ENCODE results near the gene RAB33B.
"Not testable (repeated sequence)": the region's sequence is repeated elsewhere in the genome, so short reads cannot be mapped to it uniquely, and the experiment has no call there.

The RAB33B gene

DNA sequence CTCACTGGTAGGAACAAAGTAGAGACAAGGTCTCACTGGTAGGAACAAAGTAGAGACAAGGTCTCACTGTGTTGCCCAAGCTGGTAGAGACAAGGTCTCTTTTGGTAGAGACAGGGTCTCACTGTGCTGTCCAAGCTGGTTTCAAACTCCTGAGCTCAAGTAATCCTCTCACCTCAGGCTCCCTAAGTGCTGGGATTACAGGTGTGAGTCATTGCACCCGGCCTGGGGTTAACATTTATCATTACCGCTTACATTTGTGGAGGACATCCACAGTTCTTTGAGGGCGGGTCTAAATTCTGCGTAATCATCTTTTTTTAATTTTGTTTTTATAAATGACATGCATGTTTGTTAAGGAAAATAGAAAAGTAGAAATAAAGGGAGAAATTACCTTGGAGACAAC is 12.0 kb downstream of the RAB33B start:
- DNase-seq = no peak

DNA sequence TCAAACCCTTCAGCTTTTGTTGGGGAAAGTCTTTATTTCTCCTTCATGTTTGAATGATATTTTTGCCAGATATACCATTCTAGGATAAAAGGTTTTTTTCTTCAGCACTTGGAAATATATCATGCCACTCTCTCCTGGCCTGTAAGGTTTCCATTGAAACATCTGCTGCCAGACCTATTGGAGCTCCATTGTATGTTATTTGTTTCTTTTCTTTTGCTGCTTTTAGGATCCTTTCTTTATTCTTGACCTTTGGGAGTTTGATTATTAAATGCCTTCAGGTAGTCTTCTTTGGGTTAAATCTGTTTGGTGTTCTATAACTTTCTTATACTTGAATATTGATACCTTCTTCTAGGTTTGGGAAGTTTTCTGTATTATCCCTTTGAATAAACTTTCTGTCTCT is 14.8 kb downstream of the RAB33B start:
- not testable (repeated sequence) for DNase-seq

DNA sequence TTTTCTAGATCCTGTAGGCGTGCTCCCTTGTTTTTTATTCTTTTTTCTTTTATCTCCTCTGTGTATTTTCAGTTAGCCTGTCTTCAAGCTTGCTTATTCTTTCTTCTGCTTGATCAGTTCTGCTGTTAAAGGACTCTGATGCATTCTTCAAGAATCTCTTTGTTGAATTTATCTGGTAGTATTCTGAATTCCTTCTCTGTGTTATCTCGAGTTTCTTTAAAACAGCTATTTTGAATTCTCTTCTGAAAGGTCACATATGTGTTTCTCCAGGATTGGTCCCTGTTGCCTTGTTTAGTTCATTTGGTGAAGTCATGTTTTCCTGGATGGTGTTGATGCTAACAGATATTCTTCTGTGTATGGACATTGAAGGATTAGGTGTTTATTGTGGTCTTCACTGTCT is 15.3 kb downstream of the RAB33B start:
- DNase-seq = no peak

DNA sequence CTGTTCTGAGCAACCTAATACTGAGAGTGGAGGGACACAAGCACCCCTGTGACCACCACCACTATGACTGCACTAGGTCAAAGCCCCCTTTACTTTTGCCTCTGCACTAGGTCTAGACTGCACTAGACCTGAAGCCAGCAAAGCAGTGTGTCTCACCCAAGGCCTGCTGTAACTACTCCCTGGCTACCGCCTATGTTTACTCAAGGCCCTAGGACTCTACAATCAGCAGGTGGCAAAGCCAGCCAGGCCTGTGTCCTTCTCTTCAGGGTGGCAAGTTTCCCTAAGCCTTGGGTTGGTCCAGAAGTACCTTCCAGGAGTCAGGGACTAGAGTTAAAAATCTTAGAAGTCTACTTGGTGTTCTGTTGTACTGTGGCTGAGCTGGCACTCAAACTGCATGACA is 15.9 kb downstream of the RAB33B start:
- DNase-seq = no peak

DNA sequence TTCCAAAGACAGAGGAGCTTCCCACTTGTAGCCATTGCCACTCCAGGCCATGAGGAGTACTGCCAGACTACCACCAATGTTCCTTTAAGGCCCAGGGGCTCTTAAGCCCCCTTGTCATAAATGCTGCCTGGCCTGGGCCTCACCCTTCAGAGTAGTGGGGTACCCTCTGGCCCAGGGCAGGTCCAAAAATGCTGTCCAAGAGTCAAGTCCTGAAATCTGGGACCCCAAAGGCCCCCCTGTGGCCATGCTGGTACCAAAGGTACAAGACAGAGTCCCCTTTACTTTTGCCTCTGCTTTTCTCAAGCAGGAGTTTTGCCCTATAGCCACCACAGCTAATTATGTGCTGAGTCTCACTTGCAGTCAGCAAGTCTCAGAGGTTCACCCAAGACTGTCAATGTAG is 16.4 kb downstream of the RAB33B start:
- no peak for DNase-seq

DNA sequence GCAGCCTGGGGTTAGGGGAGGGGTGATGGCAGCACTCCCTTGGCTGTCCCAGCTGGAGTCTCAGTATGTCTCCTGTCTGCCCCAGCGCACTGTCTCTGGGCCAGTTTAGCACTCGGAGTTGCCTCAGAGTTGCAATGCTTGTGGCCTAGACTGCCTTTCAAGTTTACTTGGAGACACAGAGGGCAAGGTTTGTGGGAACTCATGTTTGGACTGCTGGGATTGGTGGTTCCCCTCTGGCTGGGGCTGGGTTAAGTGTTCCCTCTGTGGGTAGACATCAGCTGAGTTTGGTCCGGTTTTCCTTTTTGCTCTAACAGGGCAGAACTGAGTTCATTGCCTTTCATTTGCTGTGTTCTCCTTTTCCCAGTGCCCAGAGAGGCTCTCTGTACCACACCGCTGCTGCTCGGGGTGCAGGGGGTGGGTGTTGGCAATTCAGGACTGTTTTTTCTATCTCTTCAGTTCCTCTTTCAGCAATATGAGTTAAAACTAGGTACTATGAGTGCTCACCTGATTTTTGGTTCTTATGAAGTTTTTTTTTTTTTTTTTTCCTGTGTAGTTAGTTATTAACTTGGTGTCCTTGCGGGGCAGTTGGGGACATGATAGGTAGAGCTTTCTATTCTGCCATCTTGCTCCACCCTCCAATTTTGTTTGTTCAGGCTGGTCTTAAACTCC is 17.2 kb downstream of the RAB33B start:
- DNase-seq = no peak

DNA sequence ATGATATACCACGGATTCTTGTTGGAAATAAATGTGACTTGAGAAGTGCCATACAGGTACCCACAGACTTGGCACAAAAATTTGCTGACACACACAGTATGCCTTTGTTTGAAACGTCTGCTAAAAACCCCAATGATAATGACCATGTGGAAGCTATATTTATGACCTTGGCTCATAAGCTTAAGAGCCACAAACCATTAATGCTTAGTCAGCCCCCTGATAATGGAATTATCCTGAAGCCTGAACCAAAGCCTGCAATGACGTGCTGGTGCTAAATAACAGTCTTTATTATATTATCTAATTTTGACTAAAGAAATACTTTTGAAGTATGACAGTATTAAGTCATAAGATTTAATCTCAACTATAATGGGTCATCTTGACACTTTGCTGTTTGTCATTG is 18.9 kb downstream of the RAB33B start:
- no peak for DNase-seq

DNA sequence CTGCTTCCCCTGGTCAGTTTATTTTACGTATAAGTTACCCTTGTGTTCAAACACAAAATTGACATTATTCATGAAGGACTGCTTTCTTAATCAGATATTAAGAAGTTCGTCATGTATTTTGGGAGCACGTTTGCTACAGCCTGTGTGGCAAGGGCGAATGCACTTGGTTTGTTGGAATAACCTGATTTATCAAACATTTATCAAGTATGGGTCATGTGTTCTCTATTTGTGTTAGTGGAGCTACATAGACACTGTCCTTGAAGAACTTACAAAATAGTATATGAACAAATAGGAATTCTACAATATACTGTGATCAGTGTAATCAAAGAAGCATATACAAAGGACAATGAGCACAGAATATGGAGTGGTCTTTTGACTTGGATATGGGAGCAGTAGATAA is 22.4 kb downstream of the RAB33B start:
- no peak for DNase-seq

DNA sequence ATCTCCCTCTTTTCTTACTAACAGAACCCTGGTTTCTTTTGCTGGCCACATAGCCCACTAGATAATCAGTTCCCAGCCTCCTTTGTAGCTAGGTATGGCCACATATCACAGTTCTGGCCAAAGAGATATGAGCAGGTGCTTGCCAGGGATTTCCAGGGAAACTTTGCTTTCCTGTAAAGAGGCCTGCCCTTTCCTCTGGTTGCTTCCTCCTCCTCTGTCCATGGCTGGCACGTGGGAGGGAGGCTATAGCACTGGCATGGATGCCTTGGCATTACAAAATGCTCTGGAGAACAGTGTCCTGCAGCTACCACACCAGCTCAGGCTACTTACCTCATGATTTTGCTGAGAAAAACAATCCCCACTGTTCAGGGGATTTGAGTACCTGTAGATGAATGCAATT is 27.5 kb downstream of the RAB33B start:
- no peak for DNase-seq

DNA sequence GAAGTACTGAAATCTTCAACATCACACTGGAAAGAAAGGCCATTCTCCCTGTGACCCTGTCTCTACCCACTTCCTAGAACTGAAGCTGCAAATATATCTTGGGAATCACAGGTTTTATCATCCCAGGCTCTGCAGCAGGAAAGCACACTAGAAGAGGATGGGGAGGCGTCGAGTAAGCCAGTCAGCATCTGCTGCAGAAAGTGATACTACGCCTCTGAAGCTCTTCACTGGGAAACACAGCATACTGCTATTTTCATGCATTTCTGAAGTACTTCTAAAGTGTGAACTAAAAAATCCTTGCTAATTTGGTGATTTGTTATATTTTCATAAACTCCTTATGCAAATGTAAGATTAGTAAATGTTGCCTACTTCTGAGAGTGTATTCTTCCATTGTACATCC is 29.1 kb downstream of the RAB33B start:
- DNase-seq = no peak

DNA sequence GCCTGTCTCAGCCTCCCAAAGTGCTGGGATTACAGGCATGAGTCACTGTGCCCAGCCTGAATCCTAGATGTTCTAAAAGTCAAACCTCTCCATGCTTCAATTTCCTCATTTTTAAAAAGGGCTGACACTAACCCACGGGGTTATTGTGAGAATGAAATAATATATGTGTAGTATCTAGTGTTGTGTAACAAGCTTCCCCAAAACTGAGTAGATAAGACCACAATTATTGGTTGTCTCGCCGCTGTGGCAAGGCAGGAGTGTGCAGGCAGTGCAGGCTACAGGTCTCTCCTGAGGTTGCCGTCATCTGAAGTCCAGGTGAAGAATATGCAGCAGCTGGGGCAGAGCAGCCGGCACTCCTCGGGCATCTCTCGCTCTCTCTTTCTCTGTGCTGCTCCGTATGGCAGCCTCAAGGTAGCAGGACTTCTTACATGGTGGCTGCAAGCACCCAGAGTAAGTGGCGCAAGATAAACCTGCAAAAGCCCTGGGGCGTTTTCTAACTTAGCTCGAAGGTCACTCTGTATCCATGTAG is 30.9 kb downstream of the RAB33B start:
- no peak for DNase-seq

DNA sequence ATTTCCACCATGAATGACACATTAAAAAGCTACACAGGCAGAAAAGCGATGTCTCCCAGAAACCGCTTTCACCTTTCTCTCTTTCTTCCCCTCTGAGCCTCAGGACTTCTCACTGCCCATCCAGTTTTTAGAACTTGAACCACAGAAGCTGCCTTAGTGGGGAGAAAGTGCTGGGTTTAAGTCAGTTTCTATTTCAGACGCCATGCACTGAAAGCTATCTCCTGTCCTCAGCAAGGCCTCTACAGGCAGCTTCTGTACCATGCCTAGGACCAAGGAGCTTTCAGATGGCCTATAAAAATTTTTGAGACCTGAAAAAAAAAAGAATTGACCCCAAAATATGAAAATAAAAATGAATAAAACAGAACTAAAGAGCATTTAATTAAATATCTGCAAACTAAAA is 34.5 kb downstream of the RAB33B start:
- DNase-seq = no peak

DNA sequence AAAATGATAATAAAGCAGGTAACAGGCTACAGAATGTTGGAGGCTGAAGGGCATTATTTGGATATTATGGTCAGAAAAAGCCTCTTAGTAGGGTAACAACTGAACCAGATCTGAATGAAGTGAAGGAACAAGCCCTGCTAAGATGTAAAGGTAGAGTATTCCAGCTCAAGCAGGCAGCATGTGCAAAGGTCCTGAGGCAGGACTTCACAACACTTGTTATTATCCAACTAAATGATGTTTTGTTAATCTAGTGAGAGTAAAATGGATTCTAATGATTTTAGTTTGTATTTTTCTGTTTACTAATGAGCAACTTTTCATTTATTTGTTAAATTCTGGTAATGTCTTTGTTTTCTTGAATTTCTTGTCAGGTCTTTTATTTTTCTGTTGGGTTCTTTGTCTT is 35.7 kb downstream of the RAB33B start:
- no peak for DNase-seq

DNA sequence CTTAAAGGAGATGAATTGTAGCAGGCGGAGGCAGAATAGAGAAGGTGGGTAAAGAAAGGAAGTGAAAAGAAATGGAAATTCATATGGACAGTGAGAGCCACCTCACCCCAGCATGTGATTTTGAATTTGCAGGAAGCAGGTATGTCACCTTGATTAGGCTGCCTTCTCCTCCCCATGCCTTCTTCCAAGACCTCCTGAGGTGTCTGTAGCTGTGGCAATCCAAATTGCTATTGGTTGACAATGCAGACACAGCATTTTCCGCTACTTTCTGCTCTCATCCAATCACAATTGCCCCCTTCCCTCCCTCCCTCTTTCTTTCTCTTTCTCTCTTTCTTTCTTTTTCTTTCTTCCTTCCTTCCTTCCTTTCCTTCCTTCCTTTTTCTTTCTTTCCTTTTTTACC is 38.5 kb downstream of the RAB33B start:
- DNase-seq = no peak

DNA sequence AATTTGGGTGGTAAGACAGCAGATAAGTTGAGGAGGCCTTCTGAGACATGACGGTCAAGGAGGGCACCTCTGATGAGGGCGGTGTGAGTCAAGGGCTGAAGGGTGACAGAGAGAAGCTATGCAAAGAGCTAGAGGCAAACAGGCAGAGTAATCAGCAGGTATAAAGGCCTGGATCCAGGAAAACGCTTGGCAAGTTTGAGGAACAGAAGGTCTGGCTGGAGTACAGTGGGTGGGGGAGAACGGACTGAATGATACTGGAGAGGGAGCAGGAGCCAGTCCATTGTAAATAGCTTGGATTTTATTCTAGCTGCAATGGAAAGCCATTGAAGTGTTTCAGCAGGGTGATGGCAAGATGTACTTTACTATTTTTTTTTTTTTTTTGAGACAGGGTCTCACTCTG is 39.3 kb downstream of the RAB33B start:
- no peak for DNase-seq

DNA sequence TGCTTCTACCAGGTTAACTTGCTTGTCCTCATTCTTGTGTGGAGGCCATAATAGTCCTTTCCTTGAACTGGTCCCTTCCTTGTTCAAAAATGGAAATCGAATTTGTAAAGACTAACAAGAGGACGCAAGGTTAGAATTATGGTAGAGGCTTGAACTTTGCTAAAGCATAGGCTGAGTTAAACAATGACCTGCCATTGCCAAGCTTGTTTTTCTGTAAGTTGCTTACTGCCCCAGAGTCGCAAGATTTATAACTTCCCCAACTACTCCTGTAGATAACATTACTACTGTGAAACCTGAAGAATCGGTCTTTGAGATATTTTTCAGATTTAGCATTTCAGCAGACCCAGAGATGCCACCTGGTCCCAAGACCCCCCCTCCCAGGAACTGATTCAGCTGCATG is 45.3 kb downstream of the RAB33B start:
- DNase-seq = no peak

DNA sequence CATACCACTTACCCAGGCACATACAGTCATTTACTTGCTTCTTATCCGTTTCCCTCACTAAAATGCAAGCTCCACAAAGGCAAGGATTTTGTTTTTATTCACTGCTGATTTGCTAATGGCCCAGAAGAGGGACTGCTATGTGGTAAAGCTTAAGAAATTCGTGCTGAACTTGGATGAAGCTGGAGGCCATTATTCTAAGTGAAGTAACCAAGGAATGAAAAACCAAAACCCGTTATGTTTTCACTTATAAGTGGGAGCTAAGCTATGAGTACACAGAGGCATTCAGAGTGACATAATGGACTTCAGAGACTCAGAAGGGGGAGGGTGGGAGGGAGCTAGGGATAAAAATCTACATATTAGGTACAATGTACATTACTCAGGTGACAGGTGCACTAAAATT is 47.2 kb downstream of the RAB33B start:
- DNase-seq = no peak

DNA sequence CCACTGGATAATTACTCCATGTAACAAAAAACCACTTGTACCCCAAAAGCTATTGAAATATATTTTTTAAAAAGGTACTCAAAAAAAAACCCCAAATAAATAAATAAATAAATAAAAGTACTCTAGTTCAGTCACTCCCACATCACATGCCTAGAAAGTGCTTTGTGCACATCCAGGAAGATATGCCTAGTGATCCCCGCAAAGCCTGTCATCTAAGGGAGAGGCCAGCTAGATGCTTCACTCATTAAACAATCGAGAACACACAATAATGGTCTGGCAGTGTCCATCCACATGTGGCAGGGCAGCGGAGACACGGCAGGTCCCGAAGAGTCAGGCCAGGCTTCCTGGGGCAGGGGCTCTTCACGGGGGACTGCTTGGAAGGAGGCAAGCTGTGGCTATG is 47.6 kb downstream of the RAB33B start:
- no peak for DNase-seq

DNA sequence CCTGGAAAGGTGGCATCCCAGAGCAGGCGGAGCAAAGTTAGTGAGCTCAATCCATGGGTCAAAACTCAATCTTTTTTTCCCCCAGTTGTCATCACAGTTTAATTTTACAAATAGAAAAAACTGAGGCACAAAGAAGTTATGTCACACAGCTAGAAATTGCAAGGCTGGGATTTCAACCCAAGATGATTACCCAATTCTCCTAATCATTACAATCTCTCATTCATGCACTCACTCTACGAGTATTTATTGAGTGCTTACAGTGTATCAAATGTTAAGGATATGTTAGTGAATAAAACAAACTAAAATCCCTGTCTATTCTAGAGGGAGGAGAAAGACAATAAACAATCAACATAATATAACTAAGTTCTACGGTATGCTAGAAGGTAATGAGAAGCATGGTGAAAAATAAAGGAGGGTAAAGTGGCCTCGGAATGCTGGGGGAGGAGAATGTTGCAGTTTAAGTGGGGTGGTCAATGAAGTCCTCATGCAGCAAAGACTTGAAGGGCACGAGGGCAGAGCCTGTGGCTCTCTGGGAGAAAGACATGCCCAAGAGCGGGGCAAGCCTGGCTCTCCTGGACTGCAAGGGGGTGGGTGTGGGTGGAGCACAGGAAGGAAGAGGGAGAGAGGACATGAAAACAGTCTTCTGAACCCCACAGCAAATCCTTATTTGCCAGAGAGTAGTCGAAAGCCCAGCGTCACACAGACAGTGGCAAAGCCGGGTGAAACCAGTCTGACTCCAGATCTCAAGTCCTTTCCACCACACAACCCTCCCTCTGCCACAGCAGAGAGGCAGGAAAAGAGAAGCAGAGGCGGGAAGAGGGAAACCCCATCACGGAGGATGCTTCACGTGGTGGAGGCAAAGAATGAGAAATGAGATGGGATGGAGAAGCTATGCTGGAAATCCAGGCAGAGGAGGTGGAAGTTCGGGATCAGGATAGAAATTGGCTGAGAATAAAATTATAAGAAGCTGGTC is 48.3 kb downstream of the RAB33B start:
- no peak for DNase-seq

DNA sequence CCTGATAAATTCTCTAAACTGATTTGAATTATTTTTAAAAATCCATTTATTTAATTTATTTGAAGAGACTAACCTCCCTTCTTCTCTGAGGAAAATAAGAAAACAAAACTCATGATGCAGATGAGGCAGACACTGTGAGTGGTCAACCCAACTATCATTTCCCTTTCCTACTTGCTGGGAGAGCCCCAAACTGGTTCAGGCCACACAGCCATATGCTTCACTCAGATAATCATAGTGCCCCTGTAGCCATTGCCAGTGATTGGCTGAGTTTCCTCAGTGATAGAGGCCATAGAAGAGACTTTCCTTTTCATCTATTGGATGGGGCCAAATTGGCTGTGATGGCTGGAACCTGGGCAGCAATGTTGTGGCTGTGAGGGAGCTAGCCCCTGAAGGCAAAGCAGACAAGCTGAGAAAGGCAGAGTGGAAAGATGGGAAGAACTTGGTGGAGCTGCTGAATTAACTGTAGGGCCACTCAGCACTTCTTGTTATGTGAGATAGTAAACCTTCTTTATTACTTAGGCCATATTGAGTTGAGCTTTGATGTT is 49.8 kb downstream of the RAB33B start:
- DNase-seq = no peak

DNA sequence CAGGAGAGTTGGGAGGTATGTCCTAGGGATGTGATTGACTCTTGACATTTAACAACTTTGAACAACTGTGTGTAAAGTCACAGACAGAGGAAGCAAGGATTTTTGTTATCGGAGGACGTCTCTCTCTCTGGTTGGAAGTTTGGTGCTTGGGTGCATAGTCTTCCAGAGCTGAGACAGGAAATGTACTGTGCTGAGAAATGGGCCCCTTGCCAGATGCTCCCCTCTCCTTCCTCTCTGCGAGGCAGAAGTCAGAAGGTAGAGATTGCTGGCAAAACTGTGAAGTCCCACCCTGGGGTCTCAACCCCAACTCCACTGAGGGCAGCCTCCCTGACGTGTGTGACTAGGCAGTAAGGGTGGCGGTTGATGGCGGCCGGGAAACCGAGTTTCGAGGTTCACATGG is 52.9 kb downstream of the RAB33B start:
- no peak for DNase-seq

DNA sequence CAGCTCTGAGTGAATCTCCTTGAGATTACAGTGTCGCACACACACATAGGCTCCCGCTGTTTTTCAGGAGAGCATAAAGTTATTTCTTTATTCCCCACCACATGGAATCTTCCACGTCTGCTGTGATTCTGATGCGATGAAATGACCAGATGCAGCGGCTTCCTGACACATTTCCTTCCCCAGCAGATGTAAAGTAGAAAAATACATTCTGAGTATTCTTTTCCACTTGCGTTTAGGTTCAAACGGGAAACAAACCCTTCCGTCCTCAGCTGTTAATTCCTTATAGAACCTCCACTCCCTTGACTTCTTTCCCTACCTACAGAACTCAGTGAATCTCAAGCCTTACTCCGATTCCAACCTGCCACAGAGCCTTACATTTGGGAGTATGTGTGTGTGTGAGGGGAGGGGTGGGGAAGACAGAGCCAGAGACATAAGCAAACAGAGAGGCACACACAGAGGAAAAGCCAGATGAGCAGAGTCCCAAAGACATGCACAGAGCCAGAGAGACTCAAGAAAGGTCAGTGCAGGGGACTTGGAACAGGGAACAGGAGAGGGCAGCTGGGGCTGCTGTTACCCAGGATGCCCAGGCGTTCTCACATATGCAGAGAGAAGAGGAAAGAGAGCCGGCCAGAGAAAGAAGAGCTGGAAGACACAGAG is 54.8 kb downstream of the RAB33B start:
- no peak for DNase-seq

DNA sequence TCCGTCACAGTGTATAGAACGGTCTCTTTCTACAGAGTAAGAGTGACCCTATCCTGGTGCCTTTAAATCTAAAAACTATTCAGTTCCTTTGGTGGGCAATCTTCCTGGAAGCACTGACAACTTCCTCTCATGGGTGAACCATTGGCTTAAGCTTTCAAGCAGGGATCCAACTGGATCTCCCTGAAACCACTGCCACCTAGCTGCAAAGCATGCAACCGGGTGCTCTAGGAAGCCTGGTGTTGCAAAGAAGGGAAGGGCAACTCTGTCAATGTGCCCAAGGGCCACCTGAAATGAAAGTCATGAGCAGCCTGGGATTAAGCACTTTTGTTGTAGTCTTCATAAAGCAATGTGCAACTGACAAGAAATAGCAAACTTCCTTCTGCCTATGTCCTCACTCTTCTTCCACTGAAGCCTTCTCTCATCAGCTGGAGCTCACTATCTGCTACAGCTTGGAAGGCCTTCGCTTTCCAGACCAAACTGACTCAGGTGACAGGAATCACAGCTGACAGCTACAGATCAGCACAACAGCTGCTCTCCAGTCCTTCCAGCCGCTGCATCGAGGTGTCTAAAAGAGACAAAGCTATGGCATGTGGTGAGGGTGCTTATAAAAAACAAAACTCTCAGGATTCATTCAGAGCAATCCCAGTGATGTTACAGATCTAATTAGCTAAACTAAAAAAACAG is 55.9 kb downstream of the RAB33B start:
- DNase-seq = no peak

Measured in amniotic stem cell (primary cell).